ENCODE measurements around the gene SMAD5. TPM values are rescaled to one million over a fixed set of nuclear protein-coding genes. Genes with fewer than 3 reads are reported as not detected.

The SMAD5 gene
- total RNA-seq, 1 donor from 2014 or later = 51.7 TPM

- Mint-ChIP-seq H3K4me3 (ENCODE audit: unreplicated experiment) (no peak overlapping the region), H3K4me1 (ENCODE audit: low read depth) (no peaks in the 10 kb centered on the region), H3K27me3 (ENCODE audit: low read depth) (peaks cover 55% of the 10 kb centered on the region)
Observed at GRCh38 chr5:136228136-136228757, 95.6 kb downstream of the SMAD5 start.

GRCh38 chr5:136230176-136230575 lies 97.5 kb downstream of the SMAD5 start:
- H3K4me3 Mint-ChIP-seq (ENCODE audit: unreplicated experiment) = no peak overlapping the region
- no peaks in the 10 kb centered on the region for H3K36me3 Mint-ChIP-seq (ENCODE audit: low read depth)
- no peak for DNase-seq (ENCODE audit: low spot score)
- H3K27ac Mint-ChIP-seq (ENCODE audit: unreplicated experiment) = no peak overlapping the region
- no peak for TF ChIP-seq CTCF (IDR thresholded peaks at IDR 0.05)
- no peaks in the 10 kb centered on the region for H3K4me1 Mint-ChIP-seq (ENCODE audit: low read depth)
- H3K27me3 Mint-ChIP-seq (ENCODE audit: low read depth) = peaks cover 41% of the 10 kb centered on the region
- no peaks in the 10 kb centered on the region for H3K9me3 Mint-ChIP-seq (ENCODE audit: low read depth)

More at GRCh38 chr5:136228136-136228757, 95.6 kb downstream of the SMAD5 start:
- no peak for DNase-seq (ENCODE audit: low spot score)
- TF ChIP-seq CTCF (IDR thresholded peaks at IDR 0.05) = no peak
- Mint-ChIP-seq H3K9me3 (ENCODE audit: low read depth) (peaks cover 3% of the 10 kb centered on the region), H3K36me3 (ENCODE audit: low read depth) (peaks cover 4% of the 10 kb centered on the region), H3K27ac (ENCODE audit: unreplicated experiment) (no peak overlapping the region)

GRCh38 chr5:136232316-136232715 lies 99.7 kb downstream of the SMAD5 start:
- H3K36me3 Mint-ChIP-seq (ENCODE audit: low read depth) = no peaks in the 10 kb centered on the region
- no peaks in the 10 kb centered on the region for H3K9me3 Mint-ChIP-seq (ENCODE audit: low read depth)
- H3K27ac Mint-ChIP-seq (ENCODE audit: unreplicated experiment) = no peak overlapping the region
- no peak for TF ChIP-seq CTCF (IDR thresholded peaks at IDR 0.05)
- H3K4me3 Mint-ChIP-seq (ENCODE audit: unreplicated experiment) = no peak overlapping the region
- DNase-seq (ENCODE audit: low spot score) = no peak
- H3K4me1 Mint-ChIP-seq (ENCODE audit: low read depth) = no peaks in the 10 kb centered on the region
- H3K27me3 Mint-ChIP-seq (ENCODE audit: low read depth) = peaks cover 39% of the 10 kb centered on the region

Other genes starting within 250 kb of the SMAD5 start
- gene IL9, start 237.0 kb upstream of the SMAD5 start, total RNA-seq = not detected in 3 replicates
- gene LECT2, start 177.9 kb upstream of the SMAD5 start, total RNA-seq = not detected in 3 replicates
- gene TGFBI, start 103.9 kb upstream of the SMAD5 start, total RNA-seq = 491 to 631 TPM (median 620 TPM) in 3 replicates
- not detected in 3 replicates for gene SMIM32, start 60.3 kb downstream of the SMAD5 start, total RNA-seq
- not detected in 3 replicates for gene TRPC7, start 232.7 kb downstream of the SMAD5 start, total RNA-seq